ENCODE data around the gene C10orf71. TPM values are rescaled to one million over a fixed set of nuclear protein-coding genes. Genes with fewer than 3 reads are reported as not detected.

The C10orf71 gene
- polyA plus RNA-seq, 1 donor from 2014 or later = not detected

- H3K27ac ChIP-seq (ENCODE audit: low read length) = no peak overlapping the region
- no peak overlapping the region for H3K9ac ChIP-seq (ENCODE audit: low read length)
- H3K9me2 ChIP-seq (ENCODE audit: insufficient read depth, low read length) = no peaks in the 10 kb centered on the region
- no peaks in the 10 kb centered on the region for H4K20me1 ChIP-seq (ENCODE audit: insufficient read depth)
- no peaks in the 10 kb centered on the region for H3K79me2 ChIP-seq (replicated peaks; ENCODE audit: insufficient read depth, low read length)
- H3K4me3 ChIP-seq (ENCODE audit: low read length) = no peak overlapping the region
- no peaks in the 10 kb centered on the region for H3K36me3 ChIP-seq (ENCODE audit: insufficient read depth, low read length)
- TF ChIP-seq MXI1 (conservative IDR thresholded peaks at IDR 0.05; ENCODE audit: poor library complexity, severe bottlenecking) = no peak
- no peak for TF ChIP-seq EP300 (conservative IDR thresholded peaks at IDR 0.05; ENCODE audit: poor library complexity, severe bottlenecking)
- TF ChIP-seq RAD21 (conservative IDR thresholded peaks at IDR 0.05) = no peak
- no peak for TF ChIP-seq POLR2AphosphoS5 (IDR thresholded peaks at IDR 0.05)
- no peak for TF ChIP-seq TAF1 (IDR thresholded peaks at IDR 0.05; ENCODE audit: low read depth)
- no peak for TF ChIP-seq SMC3 (conservative IDR thresholded peaks at IDR 0.05; ENCODE audit: poor library complexity)
- no peak for TF ChIP-seq EZH2 (IDR thresholded peaks at IDR 0.05; ENCODE audit: borderline replicate concordance, insufficient read depth, low read length, poor library complexity, severe bottlenecking)
- no peak for TF ChIP-seq REST (IDR thresholded peaks at IDR 0.05; ENCODE audit: borderline replicate concordance)
- H3K9me3 ChIP-seq (ENCODE audit: low read length) = no peaks in the 10 kb centered on the region
- no peaks in the 10 kb centered on the region for H3K27me3 ChIP-seq (ENCODE audit: insufficient read depth, low read depth, low read length)
- no peak overlapping the region for H2AFZ ChIP-seq (ENCODE audit: low read depth, low read length)
- no peaks in the 10 kb centered on the region for H3F3A ChIP-seq (ENCODE audit: insufficient read depth, low read length, poor library complexity, severe bottlenecking)
- no peak overlapping the region for H3K4me2 ChIP-seq (ENCODE audit: low read length)
These were observed 28.3 kb downstream of the C10orf71 start for GRCh38 chr10:49327036-49327813.

- H3K4me2 ChIP-seq (ENCODE audit: low read length) = no peak overlapping the region
- H3K9me2 ChIP-seq (ENCODE audit: insufficient read depth, low read length) = no peaks in the 10 kb centered on the region
- H3K4me3 ChIP-seq (ENCODE audit: low read length) = no peak overlapping the region
- TF ChIP-seq REST (IDR thresholded peaks at IDR 0.05; ENCODE audit: borderline replicate concordance) = no peak
- no peak for TF ChIP-seq TAF1 (IDR thresholded peaks at IDR 0.05; ENCODE audit: low read depth)
- no peak for TF ChIP-seq EZH2 (IDR thresholded peaks at IDR 0.05; ENCODE audit: borderline replicate concordance, insufficient read depth, low read length, poor library complexity, severe bottlenecking)
- TF ChIP-seq SMC3 (conservative IDR thresholded peaks at IDR 0.05; ENCODE audit: poor library complexity) = no peak
- no peak for TF ChIP-seq POLR2AphosphoS5 (IDR thresholded peaks at IDR 0.05)
- TF ChIP-seq RAD21 (conservative IDR thresholded peaks at IDR 0.05) = no peak
- TF ChIP-seq, protein P1, sequence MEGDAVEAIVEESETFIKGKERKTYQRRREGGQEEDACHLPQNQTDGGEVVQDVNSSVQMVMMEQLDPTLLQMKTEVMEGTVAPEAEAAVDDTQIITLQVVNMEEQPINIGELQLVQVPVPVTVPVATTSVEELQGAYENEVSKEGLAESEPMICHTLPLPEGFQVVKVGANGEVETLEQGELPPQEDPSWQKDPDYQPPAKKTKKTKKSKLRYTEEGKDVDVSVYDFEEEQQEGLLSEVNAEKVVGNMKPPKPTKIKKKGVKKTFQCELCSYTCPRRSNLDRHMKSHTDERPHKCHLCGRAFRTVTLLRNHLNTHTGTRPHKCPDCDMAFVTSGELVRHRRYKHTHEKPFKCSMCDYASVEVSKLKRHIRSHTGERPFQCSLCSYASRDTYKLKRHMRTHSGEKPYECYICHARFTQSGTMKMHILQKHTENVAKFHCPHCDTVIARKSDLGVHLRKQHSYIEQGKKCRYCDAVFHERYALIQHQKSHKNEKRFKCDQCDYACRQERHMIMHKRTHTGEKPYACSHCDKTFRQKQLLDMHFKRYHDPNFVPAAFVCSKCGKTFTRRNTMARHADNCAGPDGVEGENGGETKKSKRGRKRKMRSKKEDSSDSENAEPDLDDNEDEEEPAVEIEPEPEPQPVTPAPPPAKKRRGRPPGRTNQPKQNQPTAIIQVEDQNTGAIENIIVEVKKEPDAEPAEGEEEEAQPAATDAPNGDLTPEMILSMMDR (IDR thresholded peaks at IDR 0.05; ENCODE audit: poor library complexity, severe bottlenecking) = no peak
- no peak for TF ChIP-seq EP300 (conservative IDR thresholded peaks at IDR 0.05; ENCODE audit: poor library complexity, severe bottlenecking)
- no peak for TF ChIP-seq MXI1 (conservative IDR thresholded peaks at IDR 0.05; ENCODE audit: poor library complexity, severe bottlenecking)
- no peaks in the 10 kb centered on the region for H3K27me3 ChIP-seq (ENCODE audit: insufficient read depth, low read depth, low read length)
- H4K20me1 ChIP-seq (ENCODE audit: insufficient read depth) = no peaks in the 10 kb centered on the region
- no peak overlapping the region for H3K9ac ChIP-seq (ENCODE audit: low read length)
- no peak overlapping the region for H2AFZ ChIP-seq (ENCODE audit: low read depth, low read length)
- no peak overlapping the region for H3K27ac ChIP-seq (ENCODE audit: low read length)
- H3K9me3 ChIP-seq (ENCODE audit: low read length) = no peaks in the 10 kb centered on the region
- no peaks in the 10 kb centered on the region for H3K79me2 ChIP-seq (replicated peaks; ENCODE audit: insufficient read depth, low read length)
- no peaks in the 10 kb centered on the region for H3F3A ChIP-seq (ENCODE audit: insufficient read depth, low read length, poor library complexity, severe bottlenecking)
- no peaks in the 10 kb centered on the region for H3K36me3 ChIP-seq (ENCODE audit: insufficient read depth, low read length)
These were observed 29.6 kb downstream of the C10orf71 start for GRCh38 chr10:49328401-49329145.

All from neural cell (in vitro differentiated cells).